Right atrium auricular region (tissue), 2 donors: ENCODE results near the gene TRIM62. TPM values are rescaled to one million over a fixed set of nuclear protein-coding genes. Genes with fewer than 3 reads are reported as not detected.
A peak's percentile ranks its signal among the peaks of the same experiment; 100 is the strongest.

Experiments
- DNase-seq: peaks from one replicate; pipeline ENCODE4 v3.0.0-alpha.2; 2019; ENCODE audit warnings: low spot score
- H3K27ac ChIP-seq, 2 donors: fragments of 200-600 bp; sonication (generic); 1 replicate in 1 of 2; 2 replicates in 1 of 2; pipeline ENCODE4 v1.5.1; 2016 to 2019
- H3K27me3 ChIP-seq, 2 donors: fragments of 200-600 bp; sonication (generic); one replicate each; pipeline versions ENCODE4 v1.5.1 to v1.6.0; 2017 to 2019
- H3K36me3 ChIP-seq: fragments of 200-600 bp; sonication (generic); one replicate; pipeline ENCODE4 v1.5.1; 2016
- H3K4me1 ChIP-seq, 2 donors: fragments of 200-600 bp; sonication (generic); one replicate each; pipeline versions ENCODE4 v1.5.1 to v1.6.0; 2017 to 2019
- H3K4me3 ChIP-seq, 2 donors: fragments of 200-600 bp; sonication (generic); 1 replicate in 1 of 2; 2 replicates in 1 of 2; pipeline ENCODE4 v1.5.1; 2017 to 2019; ENCODE audit warnings: mild to moderate bottlenecking in 1 of 2, moderate library complexity in 1 of 2
- H3K9me3 ChIP-seq, 2 donors: fragments of 200-600 bp; sonication (generic); one replicate each; pipeline ENCODE4 v1.5.1; 2019
- CTCF ChIP-seq, 2 donors: fragments of 200-600 bp; sonication (generic); IDR thresholded peaks; one replicate each; pipeline ENCODE4 v1.5.1; 2019; ENCODE audit warnings: antibody characterized with exemption in 2 of 2
- total RNA-seq, 2 donors: library from RNA; depleted of rRNA; stranded (reverse); fragments of >200 nt; gene quantifications; one replicate each; pipeline ENCODE4 v1.1.0, GENCODE V29; 2016

TRIM62 gene
- total RNA-seq, 2 donors from 2014 or later = 2.4 to 6.8 TPM

- H3K4me1 ChIP-seq = peaks cover 0 to 21% of the 10 kb centered on the region in 2 donors
Measured at GRCh38 chr1:33180226-33180910, 1.5 kb downstream of the TRIM62 start.

GRCh38 chr1:33178836-33179439, 2.9 kb downstream of the TRIM62 start:
- TF ChIP-seq CTCF (IDR thresholded peaks at IDR 0.05) = no peak
- no peaks in the 10 kb centered on the region for H3K36me3 ChIP-seq
- DNase-seq = peak; percentile 43
- H3K27me3 ChIP-seq = no peaks in the 10 kb centered on the region
- no peaks in the 10 kb centered on the region for H3K9me3 ChIP-seq
- H3K4me3 ChIP-seq = no peak overlapping the region
- H3K4me1 ChIP-seq = peaks cover 0 to 21% of the 10 kb centered on the region in 2 donors
- H3K27ac ChIP-seq = no peak overlapping the region

More at GRCh38 chr1:33180226-33180910, 1.5 kb downstream of the TRIM62 start:
- Histone ChIP-seq H3K27ac (no peak overlapping the region), H3K4me3 (peak overlapping the region; percentile 67 to 85), H3K9me3 (no peaks in the 10 kb centered on the region), H3K36me3 (no peaks in the 10 kb centered on the region), H3K27me3 (no peaks in the 10 kb centered on the region)
- no peak for TF ChIP-seq CTCF (IDR thresholded peaks at IDR 0.05)
- DNase-seq = peak; percentile 88

- no peak for TF ChIP-seq CTCF (IDR thresholded peaks at IDR 0.05)
- no peaks in the 10 kb centered on the region for H3K36me3 ChIP-seq
- H3K27ac ChIP-seq = no peak overlapping the region
Measured at GRCh38 chr1:33177996-33178540, 3.8 kb downstream of the TRIM62 start.

GRCh38 chr1:33176887-33177286, 5.0 kb downstream of the TRIM62 start:
- TF ChIP-seq CTCF (IDR thresholded peaks at IDR 0.05) = no peak
- H3K27ac ChIP-seq = no peak overlapping the region
- H3K4me3 ChIP-seq = no peak overlapping the region
- H3K27me3 ChIP-seq = no peaks in the 10 kb centered on the region
- no peaks in the 10 kb centered on the region for H3K9me3 ChIP-seq
- no peak for DNase-seq
- H3K36me3 ChIP-seq = no peaks in the 10 kb centered on the region
- H3K4me1 ChIP-seq = peaks cover 0 to 12% of the 10 kb centered on the region in 2 donors

More at GRCh38 chr1:33177996-33178540, 3.8 kb downstream of the TRIM62 start:
- Histone ChIP-seq H3K27me3 (no peaks in the 10 kb centered on the region), H3K4me1 (peaks cover 0 to 21% of the 10 kb centered on the region in 2 donors), H3K4me3 (no peak overlapping the region), H3K9me3 (no peaks in the 10 kb centered on the region)
- DNase-seq = no peak

GRCh38 chr1:33176362-33176850, 5.4 kb downstream of the TRIM62 start:
- H3K4me3 ChIP-seq = no peak overlapping the region
- no peak for TF ChIP-seq CTCF (IDR thresholded peaks at IDR 0.05)
- peaks cover 0 to 13% of the 10 kb centered on the region in 2 donors for H3K4me1 ChIP-seq
- no peaks in the 10 kb centered on the region for H3K27me3 ChIP-seq
- DNase-seq = no peak
- no peaks in the 10 kb centered on the region for H3K36me3 ChIP-seq
- no peaks in the 10 kb centered on the region for H3K9me3 ChIP-seq
- H3K27ac ChIP-seq = no peak overlapping the region
